ENCODE results near the gene CASP7.

CASP7 gene

GRCh38 chr10:113713640-113713982 lies 33.9 kb downstream of the CASP7 start:
- FAIRE-seq = no peak

DNA sequence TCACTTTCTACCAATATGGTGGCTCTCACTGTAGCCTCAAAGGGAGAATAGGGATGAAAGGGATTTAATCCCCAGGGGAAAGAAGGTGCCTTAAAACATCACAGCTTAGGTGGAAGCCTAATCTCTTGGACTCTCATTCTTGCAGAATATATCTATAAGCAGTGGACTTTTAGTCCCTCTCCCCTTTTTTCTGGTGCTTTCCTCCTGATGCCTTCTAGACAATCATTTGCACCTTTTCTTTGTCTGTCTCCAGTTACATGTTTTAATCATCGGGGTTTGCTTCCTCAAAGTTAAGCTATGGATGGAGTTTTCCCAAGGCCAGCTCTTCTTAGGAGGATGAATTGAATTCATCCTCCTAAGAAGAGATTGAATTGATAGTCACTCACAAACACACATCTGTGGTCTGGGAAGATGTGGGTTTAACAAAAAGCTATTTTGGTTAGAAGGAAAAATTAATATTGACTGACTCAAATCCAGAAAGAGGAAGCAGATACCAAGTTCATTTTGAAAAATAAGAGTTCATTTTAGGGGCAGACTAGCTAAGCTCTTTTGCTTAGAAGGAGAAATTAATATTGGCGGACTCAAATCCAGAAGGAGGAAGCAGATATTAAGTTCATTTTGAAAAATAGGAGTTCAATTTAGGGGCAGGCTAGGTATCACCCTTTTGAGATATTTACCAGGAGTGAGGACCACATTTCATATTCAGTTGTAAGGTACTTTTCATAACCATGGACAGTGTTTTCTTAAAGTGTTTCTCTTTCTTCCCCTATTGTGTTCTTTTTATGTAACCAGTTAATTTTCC lies 36.6 kb downstream of the CASP7 start:
- FAIRE-seq = no peak

- no peak for FAIRE-seq
Measured at GRCh38 chr10:113718969-113719822, 39.5 kb downstream of the CASP7 start.

DNA sequence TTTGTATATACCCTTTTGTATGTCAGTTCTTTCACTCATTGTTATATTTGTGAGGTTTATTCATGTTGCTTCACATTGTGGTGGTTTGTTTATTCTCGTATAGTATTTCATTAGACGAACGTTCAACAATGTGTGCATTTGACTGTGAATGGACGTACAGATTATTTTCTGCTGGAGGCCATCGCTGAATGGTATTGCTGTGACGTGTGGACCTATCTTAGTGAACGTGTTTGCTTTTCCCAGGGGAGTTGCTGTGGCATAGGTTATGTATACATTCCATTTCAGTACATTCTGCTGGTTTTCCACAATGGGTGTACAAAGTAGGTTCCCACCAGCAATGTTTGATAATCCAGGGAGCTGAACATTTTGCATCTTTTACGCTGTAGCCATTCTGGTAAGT lies 40.7 kb downstream of the CASP7 start:
- no peak for FAIRE-seq

GRCh38 chr10:113732160-113732881 lies 52.6 kb downstream of the CASP7 start:
- no peak for FAIRE-seq

GRCh38 chr10:113732966-113733365 lies 53.3 kb downstream of the CASP7 start:
- no peak for FAIRE-seq

- FAIRE-seq = no peak
Measured at GRCh38 chr10:113733635-113734034, 53.9 kb downstream of the CASP7 start.

DNA sequence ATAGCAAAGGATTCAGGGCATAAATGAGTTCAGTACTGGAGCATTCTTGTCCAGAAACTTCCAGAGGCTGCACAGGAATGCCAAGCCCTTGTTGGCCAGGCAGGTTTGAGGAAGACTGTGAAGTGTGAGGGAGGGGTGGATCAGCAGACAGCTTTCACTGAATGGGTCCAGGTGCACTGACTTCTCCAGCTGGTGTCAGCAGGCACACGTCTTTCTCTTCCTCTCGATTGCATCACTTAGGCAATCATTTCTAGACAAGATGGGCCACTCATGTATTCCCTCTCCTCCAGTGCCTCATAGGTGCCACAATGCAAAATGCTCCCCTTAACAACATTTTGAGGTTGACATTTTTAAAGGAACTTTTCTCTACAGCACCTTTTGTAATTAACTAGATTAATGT lies 56.2 kb downstream of the CASP7 start:
- no peak for FAIRE-seq

DNA sequence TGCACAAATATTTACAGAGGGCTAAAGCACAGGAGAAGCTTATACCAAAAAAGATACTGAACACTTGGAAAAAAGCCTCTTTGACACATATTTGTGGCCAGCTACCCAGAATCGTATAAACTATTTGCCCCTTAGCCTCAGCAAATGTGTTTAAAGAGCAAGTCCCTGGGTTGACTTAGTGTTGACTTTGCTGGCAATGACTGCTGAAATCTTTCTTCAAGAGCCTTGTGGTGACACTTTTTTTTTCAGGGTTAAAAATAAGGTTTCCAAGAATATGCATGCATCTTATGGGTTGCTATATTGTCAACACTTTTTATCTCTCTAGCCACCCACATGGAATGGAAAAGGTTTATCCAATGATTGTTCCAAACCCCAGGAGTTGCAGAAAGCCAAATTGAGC lies 56.9 kb downstream of the CASP7 start:
- no peak for FAIRE-seq

- FAIRE-seq = no peak
Measured at GRCh38 chr10:113739031-113739430, 59.3 kb downstream of the CASP7 start.

- no peak for FAIRE-seq
Measured at GRCh38 chr10:113739577-113739976, 59.9 kb downstream of the CASP7 start.

- no peak for FAIRE-seq
Measured at GRCh38 chr10:113740850-113741249, 61.1 kb downstream of the CASP7 start.

DNA sequence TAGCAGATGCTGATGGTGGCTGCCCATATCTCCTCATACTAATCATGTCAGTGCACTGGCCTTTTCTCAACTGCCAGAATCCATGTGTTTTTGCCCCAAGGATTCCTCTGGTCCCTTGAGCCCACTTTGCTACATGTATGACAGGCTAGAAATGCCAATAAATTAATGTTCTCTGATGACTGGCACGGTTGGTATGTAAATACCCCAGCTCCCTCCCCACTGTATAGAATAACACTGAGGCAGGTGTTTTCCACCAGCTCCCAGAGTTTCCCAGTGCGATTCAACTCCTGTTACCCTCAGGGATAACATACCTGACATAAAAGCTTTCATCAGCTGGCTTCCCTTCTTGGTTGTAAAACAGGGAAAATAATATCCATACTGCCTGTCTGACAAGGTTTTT lies 62.8 kb downstream of the CASP7 start:
- no peak for FAIRE-seq

- no peak for FAIRE-seq
Measured at GRCh38 chr10:113743594-113743993, 63.9 kb downstream of the CASP7 start.

DNA sequence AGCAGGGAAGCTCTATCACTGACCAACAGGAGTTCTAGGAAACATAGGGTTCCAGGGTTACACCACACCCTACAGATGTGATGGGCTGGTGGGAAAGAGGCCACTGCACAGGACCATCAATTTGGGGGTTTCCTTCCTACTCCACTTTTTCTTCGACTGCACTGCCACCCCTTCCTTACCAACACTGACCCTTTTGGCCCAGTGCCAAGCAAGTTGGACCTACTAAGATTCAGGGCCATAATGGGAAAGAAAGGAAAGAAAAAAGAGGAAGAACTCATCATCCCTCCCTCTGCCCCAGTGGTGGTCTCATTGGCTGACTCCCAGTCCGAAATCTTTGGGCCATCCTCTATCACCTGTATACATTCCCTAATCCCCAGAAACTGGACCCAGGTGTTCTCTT lies 65.7 kb downstream of the CASP7 start:
- no peak for FAIRE-seq

GRCh38 chr10:113746217-113746957 lies 66.7 kb downstream of the CASP7 start:
- no peak for FAIRE-seq

DNA sequence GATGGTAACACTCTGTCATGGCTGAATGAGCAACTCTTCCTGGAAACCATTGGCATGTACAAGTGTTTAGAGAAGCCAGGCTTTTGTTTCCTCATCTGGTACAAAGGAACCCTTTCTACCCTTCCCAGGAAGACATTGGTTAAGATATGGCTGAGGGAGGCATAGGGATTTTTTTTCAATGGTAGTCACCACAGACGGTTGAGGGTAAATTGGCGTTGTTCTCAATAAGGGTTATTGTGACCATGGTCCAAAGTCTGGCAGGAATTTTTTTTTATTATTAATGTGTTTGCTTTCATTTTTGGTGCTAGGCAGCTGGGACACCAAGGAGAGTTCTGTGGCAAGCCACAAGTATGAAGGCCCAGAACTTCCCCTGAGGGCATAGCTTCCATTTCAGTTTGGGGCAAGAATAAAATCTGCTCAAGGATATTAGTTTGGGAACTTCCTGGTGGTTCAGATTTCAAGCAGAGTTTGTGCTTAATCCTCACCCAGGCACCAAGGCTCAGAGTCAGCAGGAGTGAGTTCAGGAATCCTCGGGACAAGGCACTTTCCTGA lies 71.5 kb downstream of the CASP7 start, which contains the start of gene PLEKHS1:
Gene PLEKHS1 (plus strand): TSS at position 502 of the 552 bp plus-strand sequence. CDS start 3,596 bp downstream, outside the sequence.
- no peak for FAIRE-seq

DNA sequence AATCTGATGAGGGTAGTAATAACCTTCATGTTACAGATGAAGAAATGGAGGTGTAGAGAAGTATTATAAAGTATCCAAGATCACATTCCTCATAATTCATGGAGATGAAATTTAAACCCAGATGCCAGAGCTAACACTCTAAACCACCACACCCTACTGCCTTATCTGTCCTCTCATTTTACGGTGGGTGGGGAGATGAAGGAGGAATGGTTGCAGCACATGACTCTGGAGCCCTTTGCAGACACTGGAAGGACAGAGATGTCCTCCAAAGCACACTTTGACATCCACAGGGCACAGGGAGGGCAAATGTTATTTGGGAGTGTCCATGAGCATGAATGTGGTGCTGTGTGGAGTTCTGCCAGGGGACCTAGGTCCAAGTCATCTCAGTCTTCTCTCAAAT lies 72.8 kb downstream of the CASP7 start:
- FAIRE-seq = no peak

GRCh38 chr10:113753020-113753692 lies 73.4 kb downstream of the CASP7 start:
- no peak for FAIRE-seq

DNA sequence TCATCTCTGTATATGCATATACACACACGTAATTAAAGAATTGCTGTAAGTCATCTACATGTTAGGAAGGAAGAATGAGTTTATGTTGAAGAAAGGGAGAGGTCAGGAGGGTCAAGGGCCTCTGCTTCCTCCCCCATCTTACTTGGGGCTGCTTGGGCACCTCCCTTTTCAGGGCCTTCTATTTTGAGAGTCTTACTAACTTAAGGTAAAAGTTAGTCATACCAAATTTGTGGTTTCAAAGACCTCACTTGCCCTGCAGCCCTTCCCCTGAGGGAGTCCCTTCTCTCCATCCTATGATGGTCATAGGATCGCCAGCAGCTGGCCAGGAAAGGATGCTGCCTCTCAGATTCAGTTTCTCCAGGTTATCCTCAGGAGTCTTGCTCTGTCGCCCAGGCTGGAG lies 74.4 kb downstream of the CASP7 start:
- FAIRE-seq = no peak

- FAIRE-seq = no peak
Measured at GRCh38 chr10:113754768-113755167, 75.1 kb downstream of the CASP7 start.
